Measurements from ENCODE around the gene FSTL3.
A peak's percentile ranks its signal among the peaks of the same experiment; 100 is the strongest.
"Not testable (repeated sequence)": the region's sequence is repeated elsewhere in the genome, so short reads cannot be mapped to it uniquely, and the experiment has no call there.

FSTL3 gene

GRCh38 chr19:676339-677105 lies at the start of gene FSTL3:
FSTL3 (plus strand) TSS chr19:676392; CDS start chr19:676424, 32 bp downstream.
- no peak for DNase-seq

DNA sequence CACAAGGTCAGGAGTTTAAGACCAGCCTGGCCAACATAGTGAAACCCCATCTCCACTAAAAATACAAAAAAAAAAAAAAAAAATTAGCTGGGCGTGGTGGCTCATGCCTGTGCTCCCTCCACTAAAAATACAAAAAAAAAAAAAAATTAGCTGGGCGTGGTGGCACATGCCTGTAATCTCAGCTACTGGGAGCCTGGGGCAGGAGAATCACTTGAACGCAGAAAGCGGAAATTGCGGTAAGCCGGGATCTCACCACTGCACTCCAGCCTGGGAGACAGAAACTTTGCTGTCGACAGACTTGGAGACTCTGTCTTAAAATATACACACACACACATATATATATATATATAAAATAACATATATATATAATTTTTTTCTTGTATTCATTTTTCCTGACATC lies 49.6 kb upstream of the FSTL3 start:
- DNase-seq = not testable (repeated sequence)

- DNase-seq = no peak
Measured at GRCh38 chr19:628168-628567, 48.0 kb upstream of the FSTL3 start.

- not testable (repeated sequence) for DNase-seq
Measured at GRCh38 chr19:629515-629914, 46.7 kb upstream of the FSTL3 start.

DNA sequence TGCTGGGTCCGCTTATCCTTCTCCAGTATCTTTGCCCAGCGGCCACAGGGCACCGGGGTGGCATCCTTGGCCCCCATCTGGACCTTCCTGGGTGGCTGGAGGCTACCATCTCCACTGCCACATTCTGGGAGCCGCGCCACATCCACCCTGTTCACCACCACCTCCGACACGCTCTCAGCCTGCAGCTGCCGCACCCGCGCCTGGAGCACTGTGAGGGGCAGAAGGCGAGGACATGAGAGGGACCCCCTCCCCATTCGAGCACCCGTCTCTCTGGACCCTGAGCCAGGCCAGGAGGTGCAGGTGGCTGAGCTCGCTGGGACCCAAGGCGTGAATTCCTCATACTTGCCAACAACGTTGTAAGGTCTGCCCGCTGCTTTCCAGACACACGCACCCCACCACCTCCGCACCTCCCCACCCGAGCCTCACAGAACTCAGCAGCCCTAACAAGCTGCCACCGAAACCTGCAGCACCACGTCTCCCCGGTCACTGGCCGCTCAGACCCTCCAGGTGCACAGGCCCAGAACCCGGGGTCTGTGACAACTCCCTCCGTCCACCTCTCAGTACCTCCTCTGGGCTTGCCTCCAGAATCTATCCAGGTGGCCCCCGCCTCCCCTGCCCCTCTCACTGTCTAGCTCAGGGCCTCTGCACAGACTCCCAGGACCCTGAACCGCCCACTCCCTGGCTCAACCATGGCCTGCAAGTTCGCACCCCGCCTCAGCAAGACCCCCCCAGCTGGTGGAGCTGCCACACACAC lies 46.1 kb upstream of the FSTL3 start:
- no peak for DNase-seq

DNA sequence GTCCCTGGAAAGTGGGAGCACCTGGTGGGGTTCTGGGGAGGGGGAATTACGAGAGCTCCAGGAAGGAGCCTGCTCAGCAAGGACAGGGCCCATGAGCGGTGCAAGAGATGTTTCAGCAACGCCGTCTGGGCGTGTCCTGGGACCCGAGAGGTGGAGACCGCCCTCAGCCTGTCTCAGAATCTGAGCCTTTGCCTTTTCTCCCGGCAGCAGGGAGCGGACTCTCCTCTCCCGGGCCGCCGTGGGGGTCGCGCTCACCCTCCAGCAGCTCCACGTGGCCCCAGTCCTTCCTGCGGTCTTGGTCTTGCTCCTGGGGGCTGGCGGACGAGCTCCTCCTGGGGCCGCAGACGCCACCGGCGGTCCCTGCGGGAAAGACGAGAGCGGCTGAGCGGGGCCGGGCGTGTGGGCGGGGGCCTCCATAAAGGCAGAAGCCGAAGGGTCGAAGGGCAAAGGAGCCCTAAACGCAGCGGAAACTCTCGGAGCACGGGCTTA lies 43.6 kb upstream of the FSTL3 start:
- no peak for DNase-seq

GRCh38 chr19:633068-633785 lies 43.0 kb upstream of the FSTL3 start, which contains the start of gene POLRMT:
POLRMT (minus strand) TSS chr19:633537; CDS start chr19:633512, 25 bp downstream.
- peak; percentile 97 for DNase-seq

- no peak for DNase-seq
Measured at GRCh38 chr19:633786-634639, 42.2 kb upstream of the FSTL3 start.

- DNase-seq = no peak
Measured at GRCh38 chr19:634975-635652, 41.1 kb upstream of the FSTL3 start.

DNA sequence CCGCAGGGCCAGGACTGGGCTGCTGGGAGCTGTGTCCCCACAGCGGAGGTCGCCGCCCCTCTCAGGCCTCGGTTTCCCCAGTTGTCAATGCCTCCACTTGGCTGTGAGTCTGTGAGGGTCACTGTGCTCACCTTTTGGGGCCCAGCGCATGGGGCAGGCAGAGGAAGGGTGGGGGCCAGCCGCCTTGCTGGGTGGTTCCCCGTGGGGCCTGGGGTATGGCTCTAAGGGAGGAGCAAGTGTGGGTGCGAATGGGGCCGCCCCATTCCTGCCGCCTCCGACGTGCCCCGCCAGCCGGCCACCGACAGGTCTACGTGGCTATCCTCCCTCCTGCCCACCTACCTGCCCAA lies 37.3 kb upstream of the FSTL3 start:
- no peak for DNase-seq

DNA sequence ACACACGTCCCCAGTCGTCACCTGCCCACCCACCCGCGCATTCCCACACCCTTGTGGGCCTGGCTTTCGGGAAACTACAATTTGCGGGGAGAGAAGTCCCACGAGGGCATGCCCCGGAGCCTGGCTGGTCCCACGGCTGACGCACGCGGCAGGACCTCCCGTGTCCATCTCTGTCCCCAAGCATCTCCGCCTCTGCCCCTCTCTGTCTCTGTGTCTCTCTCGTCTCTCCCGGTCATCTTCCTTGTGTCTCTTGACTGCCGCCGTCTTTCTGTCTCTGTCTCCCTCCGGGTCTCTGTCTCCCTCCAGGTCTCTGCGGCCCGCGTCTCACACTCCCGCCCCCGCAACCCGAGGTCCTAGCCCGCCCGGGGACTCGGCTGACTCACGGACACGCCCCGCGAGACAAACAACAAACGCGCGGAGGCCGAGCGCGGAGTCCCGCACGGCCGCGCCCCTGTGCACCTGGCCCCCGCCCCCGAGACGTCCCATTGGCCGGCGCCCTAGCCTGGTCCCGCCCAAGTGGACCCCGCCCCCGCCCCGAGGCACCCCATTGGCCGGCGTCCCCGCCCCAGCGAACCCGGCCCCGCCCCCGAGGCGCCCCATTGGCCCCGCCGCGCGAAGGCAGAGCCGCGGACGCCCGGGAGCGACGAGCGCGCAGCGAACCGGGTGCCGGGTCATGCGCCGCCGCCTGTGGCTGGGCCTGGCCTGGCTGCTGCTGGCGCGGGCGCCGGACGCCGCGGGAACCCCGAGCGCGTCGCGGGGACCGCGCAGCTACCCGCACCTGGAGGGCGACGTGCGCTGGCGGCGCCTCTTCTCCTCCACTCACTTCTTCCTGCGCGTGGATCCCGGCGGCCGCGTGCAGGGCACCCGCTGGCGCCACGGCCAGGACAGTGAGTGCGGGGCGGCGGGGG lies 36.7 kb upstream of the FSTL3 start, which contains the start of gene FGF22:
FGF22 (plus strand) TSS at position 627 of the 908 bp plus-strand sequence; CDS start at position 674, 47 bp downstream.
- DNase-seq = peak; percentile 79

DNA sequence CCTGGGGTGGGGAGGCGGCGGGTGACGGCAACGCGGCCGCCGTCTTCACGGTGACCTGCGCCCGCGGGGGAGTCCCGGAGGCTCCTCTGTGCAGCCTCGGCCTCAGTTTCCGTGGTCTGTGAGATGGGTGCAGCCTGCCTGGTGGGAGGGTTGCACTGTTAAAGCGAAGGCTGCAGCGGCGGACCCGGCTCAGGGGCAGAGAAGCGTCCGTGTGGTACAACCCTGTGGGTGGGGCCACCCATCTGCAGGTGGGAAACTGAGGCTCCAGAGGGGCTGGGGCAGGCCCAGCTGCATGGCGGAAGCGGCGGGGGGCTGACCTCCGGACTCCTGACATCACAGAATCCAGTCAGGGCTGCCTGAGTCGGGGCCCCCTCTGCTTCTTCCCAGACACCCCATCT lies 36.0 kb upstream of the FSTL3 start:
- no peak for DNase-seq

DNA sequence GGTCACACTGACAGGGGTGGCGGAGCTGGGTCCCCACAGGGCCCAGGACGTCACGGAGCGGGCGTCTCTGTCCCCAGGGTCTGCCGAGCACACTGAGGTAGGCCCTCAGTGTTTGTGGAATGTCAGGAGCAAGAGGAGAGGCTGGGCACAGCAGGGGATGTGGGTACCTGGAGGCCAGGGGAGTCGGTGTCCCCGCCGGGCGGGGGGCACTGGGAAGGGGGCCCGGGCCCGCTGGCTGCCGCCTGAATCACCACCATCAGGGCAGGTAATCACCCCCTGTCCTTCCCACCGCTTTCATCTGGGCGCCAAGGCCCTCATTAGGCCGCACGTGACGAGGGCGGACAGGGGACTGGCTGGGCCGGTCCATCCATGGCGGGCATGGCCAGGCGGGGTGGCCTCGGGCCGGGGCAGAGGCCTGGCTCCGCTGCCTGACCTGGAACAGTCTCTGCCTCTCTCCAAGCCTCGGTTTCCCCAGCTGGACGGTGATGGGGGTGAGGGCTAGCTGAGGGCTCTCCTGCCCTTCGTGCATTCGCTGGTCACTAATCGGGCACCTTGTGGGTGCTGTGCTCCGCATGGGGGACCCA lies 35.5 kb upstream of the FSTL3 start:
- no peak for DNase-seq

GRCh38 chr19:641702-642101 lies 34.5 kb upstream of the FSTL3 start:
- DNase-seq = no peak

DNA sequence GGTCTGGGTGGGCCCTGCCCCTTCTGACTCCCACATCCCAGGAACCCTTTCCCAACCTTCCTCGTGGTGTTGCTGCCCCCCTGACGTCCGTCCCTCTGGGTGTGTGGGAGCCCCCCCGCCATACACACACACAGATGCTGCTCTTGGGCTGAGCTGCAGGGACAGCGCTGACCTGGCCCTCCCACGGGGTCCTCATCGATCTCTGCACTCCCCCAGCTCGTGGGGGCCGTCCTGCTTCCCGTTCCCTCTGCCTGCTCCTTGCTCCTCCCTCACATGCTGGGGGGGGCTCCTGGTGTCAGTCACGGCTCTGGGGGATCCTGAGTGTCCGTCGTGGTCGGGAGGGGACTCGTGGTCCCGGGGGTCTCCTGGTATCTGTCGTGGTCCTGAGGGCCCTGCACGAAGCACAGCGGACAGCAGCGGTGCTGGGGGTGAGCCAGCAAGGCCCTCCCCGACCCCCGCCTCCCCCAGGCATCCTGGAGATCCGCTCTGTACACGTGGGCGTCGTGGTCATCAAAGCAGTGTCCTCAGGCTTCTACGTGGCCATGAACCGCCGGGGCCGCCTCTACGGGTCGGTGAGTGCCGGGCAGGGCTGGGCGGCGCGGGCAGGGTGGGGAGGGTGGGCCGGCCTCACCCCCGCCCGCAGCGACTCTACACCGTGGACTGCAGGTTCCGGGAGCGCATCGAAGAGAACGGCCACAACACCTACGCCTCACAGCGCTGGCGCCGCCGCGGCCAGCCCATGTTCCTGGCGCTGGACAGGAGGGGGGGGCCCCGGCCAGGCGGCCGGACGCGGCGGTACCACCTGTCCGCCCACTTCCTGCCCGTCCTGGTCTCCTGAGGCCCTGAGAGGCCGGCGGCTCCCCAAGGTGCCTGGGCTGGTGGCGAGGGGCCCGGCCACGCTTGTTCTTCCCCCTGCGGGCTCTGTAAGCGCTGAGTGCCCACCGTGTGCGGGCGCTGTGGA lies 33.1 kb upstream of the FSTL3 start:
- no peak for DNase-seq

DNA sequence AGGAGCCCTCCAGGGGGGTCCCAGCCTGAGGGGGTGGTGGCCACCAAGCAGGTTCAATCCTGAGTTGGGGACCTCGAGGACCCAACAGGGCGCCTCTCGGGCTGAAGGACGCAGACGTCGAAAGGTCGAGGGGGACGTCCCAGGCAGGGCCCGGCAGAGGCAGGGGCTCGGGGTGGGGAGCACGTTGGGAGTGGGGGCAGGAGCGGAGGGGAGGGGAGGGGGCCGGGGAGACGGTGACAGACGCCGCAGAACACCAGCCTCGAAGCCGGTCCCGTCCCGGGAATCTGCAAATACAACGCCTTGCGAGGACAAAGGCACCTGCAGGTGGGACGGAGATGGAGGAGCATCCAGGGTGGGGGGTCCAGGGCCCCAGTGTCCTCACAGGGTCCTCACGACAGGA lies 32.5 kb upstream of the FSTL3 start:
- no peak for DNase-seq

DNA sequence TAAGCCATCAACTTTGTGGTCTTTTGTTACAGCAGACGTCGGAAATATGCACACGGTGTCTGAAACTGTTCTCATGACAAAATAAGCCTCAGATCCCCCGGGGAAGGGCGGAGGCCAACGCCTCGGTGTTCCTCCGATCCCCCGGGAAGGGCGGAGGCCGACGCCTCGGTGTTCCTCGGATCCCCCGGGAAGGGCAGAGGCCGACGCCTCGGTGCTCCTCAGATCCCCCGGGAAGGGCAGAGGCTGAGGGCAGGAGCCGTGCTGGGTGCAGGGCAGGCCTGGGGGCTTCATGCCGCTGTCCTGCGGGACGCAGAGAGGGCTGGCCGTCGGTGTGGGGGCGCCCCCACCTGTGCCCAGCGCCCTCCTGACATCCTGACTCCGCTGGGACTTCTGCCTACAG lies 31.8 kb upstream of the FSTL3 start:
- DNase-seq = no peak

DNA sequence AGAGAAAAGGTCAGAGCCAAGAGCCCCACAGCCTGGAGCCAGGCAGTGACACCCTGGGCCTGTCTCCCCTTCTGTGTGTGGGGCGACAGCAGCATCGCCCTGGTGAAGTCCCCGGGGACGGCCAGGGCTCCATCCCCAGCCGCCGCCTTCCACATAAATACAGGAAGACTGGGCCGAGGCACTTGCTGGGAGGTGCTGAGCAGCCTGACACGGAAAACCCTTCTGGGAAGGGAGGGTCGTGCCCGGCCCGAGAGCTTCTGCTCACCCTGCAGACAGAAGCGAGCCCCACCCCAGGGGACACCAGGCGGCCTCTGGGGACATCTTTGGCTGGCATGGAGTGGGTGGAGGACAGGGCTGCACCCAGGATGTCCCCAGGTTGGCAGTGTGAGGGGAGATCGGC lies 31.4 kb upstream of the FSTL3 start:
- no peak for DNase-seq
